ENCODE data around the gene POC1A. TPM values are rescaled to one million over a fixed set of nuclear protein-coding genes. Genes with fewer than 3 reads are reported as not detected.
"Not testable (repeated sequence)": the region's sequence is repeated elsewhere in the genome, so short reads cannot be mapped to it uniquely, and the experiment has no call there.

POC1A gene
- total RNA-seq, 1 experiment from 2014 or later: 29.0 TPM

DNA sequence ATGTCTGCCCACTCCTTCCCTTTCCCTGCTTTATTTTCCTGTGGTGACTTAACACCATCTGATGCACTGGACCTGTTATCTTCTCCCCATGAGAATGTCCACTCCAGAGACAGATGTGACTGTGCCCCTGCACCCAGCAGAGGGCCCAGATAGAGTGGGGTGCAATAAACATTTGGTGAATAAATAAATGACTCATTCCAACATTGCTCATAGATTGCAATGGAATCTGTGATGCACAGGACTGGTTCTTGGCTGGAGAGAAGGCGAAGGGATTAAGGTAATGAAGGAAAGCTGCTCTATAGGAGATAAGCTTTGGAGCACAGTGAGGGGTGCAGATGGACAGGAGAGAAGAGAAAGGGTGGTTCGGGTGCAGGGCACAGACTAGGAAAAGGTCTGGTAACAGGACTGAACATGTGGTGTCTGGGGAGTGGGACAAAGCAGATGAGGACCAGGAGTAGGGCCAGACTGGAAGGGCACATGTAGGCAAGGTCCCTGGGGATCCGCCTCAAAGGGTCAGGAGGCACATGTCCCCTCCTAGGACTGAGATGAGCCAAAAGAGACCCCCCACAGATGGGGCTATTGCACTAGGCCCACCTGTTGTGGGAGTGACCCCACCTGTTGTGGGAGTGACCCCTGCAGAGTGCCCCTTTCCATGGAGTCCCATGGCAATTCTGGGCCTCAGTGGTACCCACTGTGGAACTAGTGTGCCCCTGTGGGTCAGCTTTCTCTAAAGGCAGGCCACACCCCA lies 17.5 kb upstream of the POC1A start:
- peak overlapping the region in 1 of 3 experiments; percentile 35; a peak in 2 of 7 replicates for H3K27ac Mint-ChIP-seq
- H3K9me3 ChIP-seq (ENCODE audit: control insufficient read depth, low read depth, low read length): no peaks in the 10 kb centered on the region
- no peaks in the 10 kb centered on the region for H3K79me1 ChIP-seq (ENCODE audit: insufficient read depth, low read depth, low read length, poor library complexity, severe bottlenecking)
- H3K9me3 Mint-ChIP-seq: peaks cover 0 to 2% of the 10 kb centered on the region in 2 experiments; a peak in 2 of 5 replicates
- no CpG with 5 or more reads among the region's 3 CpGs for WGBS (ENCODE audit: extremely low coverage, insufficient read length, low lambda C conversion rate)
- no peak for TF ChIP-seq CTCF (conservative IDR thresholded peaks at IDR 0.05)
- H3K14ac ChIP-seq (ENCODE audit: insufficient read depth, low read length): no peak overlapping the region
- no peak overlapping the region for H4K5ac ChIP-seq (ENCODE audit: insufficient read length, low read depth, low read length)
- no peak overlapping the region for H2BK120ac ChIP-seq (ENCODE audit: low read depth, low read length, poor library complexity, severe bottlenecking)
- no peak overlapping the region for H2AK5ac ChIP-seq (ENCODE audit: insufficient read length, low read length)
- no peaks in the 10 kb centered on the region for H3K36me3 Mint-ChIP-seq (ENCODE audit: insufficient read depth in 1 of 3, low read depth in 3 of 3)
- no peak overlapping the region for H3K18ac ChIP-seq (ENCODE audit: insufficient read length, low read depth, low read length)
- H3K79me2 ChIP-seq (ENCODE audit: insufficient read depth, low read length): no peaks in the 10 kb centered on the region
- H4K91ac ChIP-seq (ENCODE audit: insufficient read length, low read depth, low read length): no peak overlapping the region
- peaks cover 29 to 30% of the 10 kb centered on the region in 2 experiments for H3K4me1 Mint-ChIP-seq
- no peak overlapping the region for H3K4me2 ChIP-seq (ENCODE audit: insufficient read depth, insufficient read length, low read length)
- no peak overlapping the region for H3K9ac ChIP-seq (ENCODE audit: extremely low read depth, insufficient read length, low read length)
- no peak overlapping the region for H2BK15ac ChIP-seq (ENCODE audit: low read depth, low read length)
- no peaks in the 10 kb centered on the region for H4K20me1 ChIP-seq (ENCODE audit: control insufficient read depth, insufficient read depth, insufficient read length)
- no peak overlapping the region for H4K8ac ChIP-seq (replicated peaks; ENCODE audit: insufficient read length, low read depth, low read length)
- no peak overlapping the region for H3K4ac ChIP-seq (ENCODE audit: low read depth, low read length)
- H2BK12ac ChIP-seq (ENCODE audit: insufficient read length, low read depth, low read length): no peak overlapping the region
- H3K23me2 ChIP-seq (ENCODE audit: insufficient read length, low read depth, low read length, poor library complexity, severe bottlenecking): no peaks in the 10 kb centered on the region
- peaks cover 4% of the 10 kb centered on the region; the same call in 1 of the 2 replicates for H3K4me1 ChIP-seq (ENCODE audit: insufficient read depth, low read length)
- no peak overlapping the region for H2BK5ac ChIP-seq (ENCODE audit: insufficient read length, low read length)
- H3K23ac ChIP-seq (ENCODE audit: insufficient read length, low read depth, low read length): no peak overlapping the region
- no peak overlapping the region for H3T11ph ChIP-seq (ENCODE audit: low read length)
- no peak overlapping the region for H2BK20ac ChIP-seq (ENCODE audit: low read depth, low read length, poor library complexity, severe bottlenecking)
- H3K4me3 Mint-ChIP-seq: no peak overlapping the region
- H2AFZ ChIP-seq (ENCODE audit: low read length): no peak overlapping the region
- no peaks in the 10 kb centered on the region for H3K27me3 ChIP-seq (ENCODE audit: insufficient read depth, low read length)
- DNase-seq: no peak
- no peaks in the 10 kb centered on the region; the same call in 1 of the 2 replicates for H3K27me3 Mint-ChIP-seq (ENCODE audit: low read depth)
- no peak overlapping the region for H3K27ac ChIP-seq (ENCODE audit: insufficient read length, low read depth, low read length)
- H3K56ac ChIP-seq (ENCODE audit: insufficient read length, low read depth, low read length): no peak overlapping the region

GRCh38 chr3:52170217-52170616 lies 16.0 kb upstream of the POC1A start:
- not testable (repeated sequence) for H3T11ph ChIP-seq (ENCODE audit: low read length); H3K27ac ChIP-seq (ENCODE audit: insufficient read length, low read depth, low read length); H3K4me2 ChIP-seq (ENCODE audit: insufficient read depth, insufficient read length, low read length); H3K27me3 ChIP-seq (ENCODE audit: insufficient read depth, low read length); H4K20me1 ChIP-seq (ENCODE audit: control insufficient read depth, insufficient read depth, insufficient read length); H4K91ac ChIP-seq (ENCODE audit: insufficient read length, low read depth, low read length); H2BK20ac ChIP-seq (ENCODE audit: low read depth, low read length, poor library complexity, severe bottlenecking); H3K4me3 Mint-ChIP-seq; H3K9ac ChIP-seq (ENCODE audit: extremely low read depth, insufficient read length, low read length); H3K18ac ChIP-seq (ENCODE audit: insufficient read length, low read depth, low read length); H3K4me1 ChIP-seq (ENCODE audit: insufficient read depth, low read length); H2AK5ac ChIP-seq (ENCODE audit: insufficient read length, low read length); H3K23ac ChIP-seq (ENCODE audit: insufficient read length, low read depth, low read length); H3K9me3 ChIP-seq (ENCODE audit: control insufficient read depth, low read depth, low read length); H2BK12ac ChIP-seq (ENCODE audit: insufficient read length, low read depth, low read length); H3K23me2 ChIP-seq (ENCODE audit: insufficient read length, low read depth, low read length, poor library complexity, severe bottlenecking); H3K79me1 ChIP-seq (ENCODE audit: insufficient read depth, low read depth, low read length, poor library complexity, severe bottlenecking); H4K8ac ChIP-seq (replicated peaks; ENCODE audit: insufficient read length, low read depth, low read length); H2BK5ac ChIP-seq (ENCODE audit: insufficient read length, low read length); H3K27me3 Mint-ChIP-seq (ENCODE audit: low read depth); DNase-seq; H3K4ac ChIP-seq (ENCODE audit: low read depth, low read length); H3K36me3 Mint-ChIP-seq (ENCODE audit: insufficient read depth in 1 of 3, low read depth in 3 of 3); H2AFZ ChIP-seq (ENCODE audit: low read length); H3K79me2 ChIP-seq (ENCODE audit: insufficient read depth, low read length); H2BK120ac ChIP-seq (ENCODE audit: low read depth, low read length, poor library complexity, severe bottlenecking); H3K9me3 Mint-ChIP-seq; H2BK15ac ChIP-seq (ENCODE audit: low read depth, low read length); H4K5ac ChIP-seq (ENCODE audit: insufficient read length, low read depth, low read length); H3K27ac Mint-ChIP-seq; H3K56ac ChIP-seq (ENCODE audit: insufficient read length, low read depth, low read length); H3K14ac ChIP-seq (ENCODE audit: insufficient read depth, low read length)
- peaks cover 26 to 30% of the 10 kb centered on the region in 2 experiments for H3K4me1 Mint-ChIP-seq
- WGBS (ENCODE audit: extremely low coverage, insufficient read length, low lambda C conversion rate): no CpG with 5 or more reads among the region's 3 CpGs

All from H9 (cell line).